GM19463 (cell line): ENCODE measurements around the gene VAT1L.

ENCODE experiments used
- ATAC-seq: cut with Tn5 transposase; IDR thresholded peaks from one replicate; pipeline ENCODE4 v1.9.1; 2021; ENCODE audit warnings: mild to moderate bottlenecking, moderate library complexity; ENCODE audit not compliant: unreplicated experiment

Gene VAT1L

GRCh38 chr16:77781091-77781490, 7.3 kb upstream of the VAT1L start:
- ATAC-seq = no peak

GRCh38 chr16:77782694-77783093, 5.7 kb upstream of the VAT1L start:
- ATAC-seq = no peak

GRCh38 chr16:77784441-77785372, 3.7 kb upstream of the VAT1L start:
- ATAC-seq = no peak

- no peak for ATAC-seq
Observed at GRCh38 chr16:77785373-77785764, 3.0 kb upstream of the VAT1L start.

GRCh38 chr16:77786186-77786847, 2.0 kb upstream of the VAT1L start:
- ATAC-seq = no peak

- ATAC-seq = no peak
Observed at GRCh38 chr16:77787452-77787851, 912 bp upstream of the VAT1L start.

- no peak for ATAC-seq
Observed at GRCh38 chr16:77789085-77790008, 983 bp downstream of the VAT1L start.

GRCh38 chr16:77790009-77790372, 1.6 kb downstream of the VAT1L start:
- ATAC-seq = no peak

- ATAC-seq = no peak
Observed at GRCh38 chr16:77790912-77791311, 2.5 kb downstream of the VAT1L start.

- no peak for ATAC-seq
Observed at GRCh38 chr16:77793417-77793816, 5.1 kb downstream of the VAT1L start.

GRCh38 chr16:77794586-77794985, 6.2 kb downstream of the VAT1L start:
- ATAC-seq = no peak

GRCh38 chr16:77801817-77802216, 13.5 kb downstream of the VAT1L start:
- no peak for ATAC-seq

- no peak for ATAC-seq
Observed at GRCh38 chr16:77805398-77805797, 17.0 kb downstream of the VAT1L start.

GRCh38 chr16:77807021-77807420, 18.7 kb downstream of the VAT1L start:
- no peak for ATAC-seq

GRCh38 chr16:77812856-77813500, 24.6 kb downstream of the VAT1L start:
- ATAC-seq = no peak

GRCh38 chr16:77816293-77816692, 27.9 kb downstream of the VAT1L start:
- ATAC-seq = no peak

GRCh38 chr16:77820340-77820739, 32.0 kb downstream of the VAT1L start:
- ATAC-seq = no peak

GRCh38 chr16:77822661-77823060, 34.3 kb downstream of the VAT1L start:
- ATAC-seq = no peak

- ATAC-seq = no peak
Observed at GRCh38 chr16:77823067-77823466, 34.7 kb downstream of the VAT1L start.

- ATAC-seq = no peak
Observed at GRCh38 chr16:77825196-77825595, 36.8 kb downstream of the VAT1L start.

GRCh38 chr16:77827032-77827431, 38.7 kb downstream of the VAT1L start:
- no peak for ATAC-seq
